Measurements from ENCODE around the gene FADS2.

The FADS2 gene

DNA sequence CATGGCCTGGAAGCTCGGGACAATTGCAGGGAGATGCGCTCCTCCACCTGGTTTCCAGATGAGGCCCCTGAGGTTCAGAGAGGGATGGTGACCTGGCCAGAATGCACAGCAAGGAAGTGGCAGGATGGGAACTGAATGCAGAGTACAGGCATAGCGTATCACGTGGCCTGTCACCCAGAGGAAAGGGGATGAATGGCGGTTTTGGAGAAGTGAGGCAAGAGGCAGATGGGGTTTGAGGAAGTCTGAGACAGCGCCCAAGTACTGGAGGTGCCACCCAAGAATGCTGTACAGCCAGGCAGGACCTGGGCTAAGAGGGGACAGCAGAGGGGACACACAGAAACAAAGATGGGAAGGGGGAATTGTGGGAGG, 84.4 kb downstream of the FADS2 start:
- no peak overlapping the region for H3K4me2 ChIP-seq (ENCODE audit: low read depth, low read length, poor library complexity, severe bottlenecking)
- no peaks in the 10 kb centered on the region for H4K20me1 ChIP-seq (ENCODE audit: low read depth, low read length)
- no peak overlapping the region for H2AFZ ChIP-seq (ENCODE audit: low read depth, low read length, severe bottlenecking)
- H3K27me3 ChIP-seq (ENCODE audit: low read length): no peaks in the 10 kb centered on the region
- TF ChIP-seq EZH2phosphoT487 (conservative IDR thresholded peaks at IDR 0.05; ENCODE audit: low read length): no peak
- TF ChIP-seq, protein P1, sequence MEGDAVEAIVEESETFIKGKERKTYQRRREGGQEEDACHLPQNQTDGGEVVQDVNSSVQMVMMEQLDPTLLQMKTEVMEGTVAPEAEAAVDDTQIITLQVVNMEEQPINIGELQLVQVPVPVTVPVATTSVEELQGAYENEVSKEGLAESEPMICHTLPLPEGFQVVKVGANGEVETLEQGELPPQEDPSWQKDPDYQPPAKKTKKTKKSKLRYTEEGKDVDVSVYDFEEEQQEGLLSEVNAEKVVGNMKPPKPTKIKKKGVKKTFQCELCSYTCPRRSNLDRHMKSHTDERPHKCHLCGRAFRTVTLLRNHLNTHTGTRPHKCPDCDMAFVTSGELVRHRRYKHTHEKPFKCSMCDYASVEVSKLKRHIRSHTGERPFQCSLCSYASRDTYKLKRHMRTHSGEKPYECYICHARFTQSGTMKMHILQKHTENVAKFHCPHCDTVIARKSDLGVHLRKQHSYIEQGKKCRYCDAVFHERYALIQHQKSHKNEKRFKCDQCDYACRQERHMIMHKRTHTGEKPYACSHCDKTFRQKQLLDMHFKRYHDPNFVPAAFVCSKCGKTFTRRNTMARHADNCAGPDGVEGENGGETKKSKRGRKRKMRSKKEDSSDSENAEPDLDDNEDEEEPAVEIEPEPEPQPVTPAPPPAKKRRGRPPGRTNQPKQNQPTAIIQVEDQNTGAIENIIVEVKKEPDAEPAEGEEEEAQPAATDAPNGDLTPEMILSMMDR (IDR thresholded peaks at IDR 0.05; ENCODE audit: insufficient read depth, low read length, poor library complexity, severe bottlenecking): no peak
- no peak overlapping the region for H3K27ac ChIP-seq (ENCODE audit: low read depth, low read length)
- H3K9me3 ChIP-seq (ENCODE audit: insufficient read depth, low read length): no peaks in the 10 kb centered on the region
- no peak overlapping the region for H3K9ac ChIP-seq (ENCODE audit: low read length)
- H3K36me3 ChIP-seq (ENCODE audit: low read length): no peaks in the 10 kb centered on the region
- no peaks in the 10 kb centered on the region for H3K9me2 ChIP-seq (replicated peaks; ENCODE audit: insufficient read depth, low read length)
- H3K79me2 ChIP-seq (ENCODE audit: insufficient read depth, low read length): no peaks in the 10 kb centered on the region
- H3K4me3 ChIP-seq (ENCODE audit: insufficient read depth, low read length, poor library complexity, severe bottlenecking): no peak overlapping the region
- H3F3A ChIP-seq (ENCODE audit: insufficient read depth): no peaks in the 10 kb centered on the region

DNA sequence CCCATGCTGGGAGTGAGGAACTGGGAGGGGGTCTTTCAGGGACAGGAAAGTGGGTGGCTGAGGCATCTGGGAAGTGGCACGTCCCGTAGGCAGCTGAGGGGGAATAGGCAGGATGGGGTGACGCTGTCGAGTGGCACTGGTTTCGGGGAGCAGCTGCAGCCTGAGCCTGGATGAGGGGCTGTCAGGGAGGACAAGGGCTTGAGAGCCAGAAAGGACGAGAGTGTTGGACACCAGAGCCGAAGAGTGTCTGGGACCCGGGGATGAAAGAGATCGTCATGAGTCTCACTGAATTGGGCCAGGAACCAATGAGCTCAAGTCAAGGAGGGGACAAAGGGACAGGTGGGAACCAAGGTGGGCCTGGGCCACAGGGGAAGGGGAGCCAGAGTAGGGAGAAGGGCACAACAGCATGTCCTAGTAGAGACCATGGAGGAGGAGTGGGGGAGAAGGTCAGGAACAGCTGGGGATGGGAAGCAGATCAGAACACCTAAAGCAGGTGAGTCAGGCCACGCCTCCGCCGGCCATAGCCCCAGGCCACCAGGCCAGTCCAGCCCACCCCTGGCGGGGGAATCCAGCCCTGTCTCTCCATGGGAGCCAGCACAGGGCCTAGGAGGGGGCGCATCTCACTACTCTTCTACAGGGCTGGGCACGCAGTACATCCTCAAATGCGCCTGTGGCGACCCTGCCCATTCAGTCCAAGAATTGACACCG, 85.0 kb downstream of the FADS2 start:
- H3K4me2 ChIP-seq (ENCODE audit: low read depth, low read length, poor library complexity, severe bottlenecking): no peak overlapping the region
- H3K79me2 ChIP-seq (ENCODE audit: insufficient read depth, low read length): no peaks in the 10 kb centered on the region
- no peak overlapping the region for H2AFZ ChIP-seq (ENCODE audit: low read depth, low read length, severe bottlenecking)
- H3K4me3 ChIP-seq (ENCODE audit: insufficient read depth, low read length, poor library complexity, severe bottlenecking): no peak overlapping the region
- no peaks in the 10 kb centered on the region for H4K20me1 ChIP-seq (ENCODE audit: low read depth, low read length)
- H3K9ac ChIP-seq (ENCODE audit: low read length): no peak overlapping the region
- H3K27me3 ChIP-seq (ENCODE audit: low read length): no peaks in the 10 kb centered on the region
- TF ChIP-seq EZH2phosphoT487 (conservative IDR thresholded peaks at IDR 0.05; ENCODE audit: low read length): no peak
- TF ChIP-seq, protein P1 (IDR thresholded peaks at IDR 0.05; ENCODE audit: insufficient read depth, low read length, poor library complexity, severe bottlenecking): no peak
- H3K36me3 ChIP-seq (ENCODE audit: low read length): no peaks in the 10 kb centered on the region
- H3F3A ChIP-seq (ENCODE audit: insufficient read depth): no peaks in the 10 kb centered on the region
- H3K27ac ChIP-seq (ENCODE audit: low read depth, low read length): no peak overlapping the region
- no peaks in the 10 kb centered on the region for H3K9me3 ChIP-seq (ENCODE audit: insufficient read depth, low read length)
- H3K9me2 ChIP-seq (replicated peaks; ENCODE audit: insufficient read depth, low read length): no peaks in the 10 kb centered on the region

DNA sequence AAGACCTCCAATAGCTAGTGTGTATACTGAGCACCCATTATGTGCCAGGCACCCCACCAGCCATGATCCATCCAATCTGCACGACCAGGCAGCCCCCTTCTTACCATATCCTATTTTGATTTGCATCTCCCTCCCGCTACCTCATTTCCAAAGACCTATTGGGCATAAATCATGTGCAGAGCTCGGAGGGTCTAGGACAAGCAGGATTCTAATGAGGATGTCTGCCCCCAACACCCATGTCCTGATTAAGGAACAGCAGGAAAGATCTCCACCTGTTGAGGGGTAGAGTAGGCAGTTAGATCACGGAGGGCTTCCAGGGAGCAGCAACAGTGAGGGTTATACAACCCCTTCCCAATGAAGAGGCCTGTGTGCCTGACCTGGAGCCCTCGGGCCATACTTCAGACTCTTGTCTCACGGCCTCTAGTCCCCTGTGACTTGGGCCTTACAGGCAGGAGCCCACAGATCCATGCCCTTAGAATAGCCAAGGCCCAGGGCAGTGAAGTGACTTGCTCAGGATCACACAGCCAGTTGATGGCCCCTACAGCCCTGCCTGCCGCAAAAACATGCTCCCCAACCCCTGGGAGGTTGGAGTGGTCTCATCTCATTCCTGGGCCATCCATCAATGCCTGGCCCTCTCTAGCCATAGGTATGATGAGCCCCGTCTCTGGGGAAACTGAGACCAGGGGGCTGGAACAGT, 85.7 kb downstream of the FADS2 start:
- H2AFZ ChIP-seq (ENCODE audit: low read depth, low read length, severe bottlenecking): no peak overlapping the region
- H3K36me3 ChIP-seq (ENCODE audit: low read length): no peaks in the 10 kb centered on the region
- no peaks in the 10 kb centered on the region for H3K9me2 ChIP-seq (replicated peaks; ENCODE audit: insufficient read depth, low read length)
- no peaks in the 10 kb centered on the region for H3F3A ChIP-seq (ENCODE audit: insufficient read depth)
- H3K4me2 ChIP-seq (ENCODE audit: low read depth, low read length, poor library complexity, severe bottlenecking): no peak overlapping the region
- H3K27me3 ChIP-seq (ENCODE audit: low read length): no peaks in the 10 kb centered on the region
- H4K20me1 ChIP-seq (ENCODE audit: low read depth, low read length): no peaks in the 10 kb centered on the region
- H3K4me3 ChIP-seq (ENCODE audit: insufficient read depth, low read length, poor library complexity, severe bottlenecking): no peak overlapping the region
- no peaks in the 10 kb centered on the region for H3K9me3 ChIP-seq (ENCODE audit: insufficient read depth, low read length)
- H3K79me2 ChIP-seq (ENCODE audit: insufficient read depth, low read length): no peaks in the 10 kb centered on the region
- no peak overlapping the region for H3K9ac ChIP-seq (ENCODE audit: low read length)
- TF ChIP-seq, protein P1 (IDR thresholded peaks at IDR 0.05; ENCODE audit: insufficient read depth, low read length, poor library complexity, severe bottlenecking): no peak
- H3K27ac ChIP-seq (ENCODE audit: low read depth, low read length): no peak overlapping the region

All from SU-DHL-6 (cell line).